H9 (cell line): ENCODE results near the gene LINS1. TPM values are rescaled to one million over a fixed set of nuclear protein-coding genes. Genes with fewer than 3 reads are reported as not detected.

ENCODE experiments used
- DNase-seq: peaks from one replicate; pipeline ENCODE4 v3.0.0-alpha.2; 2017
- H2AFZ ChIP-seq: one replicate; pipeline ENCODE4 v1.6.1; 2013; ENCODE audit warnings: mild to moderate bottlenecking, low read length, control low read depth, moderate library complexity
- H2AK5ac ChIP-seq: 2 replicates; pipeline ENCODE4 v1.6.1; 2013; ENCODE audit warnings: low read length, control low read depth, mixed read lengths; ENCODE audit not compliant: insufficient read length
- H2BK120ac ChIP-seq: one replicate; pipeline ENCODE4 v1.6.1; 2013; ENCODE audit warnings: low read depth, mild to moderate bottlenecking, low read length, control low read depth, inconsistent platforms; ENCODE audit not compliant: poor library complexity, severe bottlenecking
- H2BK12ac ChIP-seq: 2 replicates; pipeline ENCODE4 v1.6.1; 2013; ENCODE audit warnings: low read length, control low read depth, mixed read lengths, low read depth; ENCODE audit not compliant: insufficient read length
- H2BK15ac ChIP-seq: 2 replicates; pipeline ENCODE4 v1.6.1; 2013; ENCODE audit warnings: low read depth, low read length, control low read depth
- H2BK20ac ChIP-seq: one replicate; pipeline ENCODE4 v1.6.1; 2013; ENCODE audit warnings: low read depth, mild to moderate bottlenecking, low read length, control low read depth, inconsistent platforms; ENCODE audit not compliant: poor library complexity, severe bottlenecking
- H2BK5ac ChIP-seq: 2 replicates; pipeline ENCODE4 v1.6.1; 2013; ENCODE audit warnings: low read length, control low read depth, mixed read lengths; ENCODE audit not compliant: insufficient read length
- H3K14ac ChIP-seq: 2 replicates; pipeline ENCODE4 v1.6.1; 2013; ENCODE audit warnings: low read length, control low read depth; ENCODE audit not compliant: insufficient read depth
- H3K18ac ChIP-seq: 2 replicates; pipeline ENCODE4 v1.6.1; 2013; ENCODE audit warnings: low read depth, mild to moderate bottlenecking, mixed read lengths, low read length, control low read depth; ENCODE audit not compliant: insufficient read length
- H3K23ac ChIP-seq: 2 replicates; pipeline ENCODE4 v1.6.1; 2013; ENCODE audit warnings: low read length, control low read depth, mixed read lengths, low read depth; ENCODE audit not compliant: insufficient read length
- H3K23me2 ChIP-seq: 2 replicates; pipeline ENCODE4 v1.6.1; 2013; ENCODE audit warnings: low read depth, mild to moderate bottlenecking, mixed read lengths, low read length, control low read depth; ENCODE audit not compliant: insufficient read length, poor library complexity, severe bottlenecking
- H3K27ac ChIP-seq: 2 replicates; pipeline ENCODE4 v1.5.1; 2013; ENCODE audit warnings: low read length, control low read depth, mixed read lengths, low read depth; ENCODE audit not compliant: insufficient read length
- H3K27me3 ChIP-seq: 2 replicates; pipeline ENCODE4 v1.6.1; 2013; ENCODE audit warnings: low read length, control low read depth, inconsistent platforms; ENCODE audit not compliant: insufficient read depth
- H3K4ac ChIP-seq: 2 replicates; pipeline ENCODE4 v1.6.1; 2013; ENCODE audit warnings: low read depth, mild to moderate bottlenecking, control low read depth, inconsistent platforms, low read length, moderate library complexity
- H3K4me1 ChIP-seq: 2 replicates; pipeline ENCODE4 v1.6.1; 2013; ENCODE audit warnings: low read length, control low read depth, inconsistent platforms; ENCODE audit not compliant: insufficient read depth
- H3K4me2 ChIP-seq: 2 replicates; pipeline ENCODE4 v1.6.1; 2013; ENCODE audit warnings: low read length, control low read depth, mixed read lengths; ENCODE audit not compliant: insufficient read length, insufficient read depth
- H3K56ac ChIP-seq: 2 replicates; pipeline ENCODE4 v1.6.1; 2013; ENCODE audit warnings: low read depth, mild to moderate bottlenecking, mixed read lengths, low read length, control low read depth; ENCODE audit not compliant: insufficient read length
- H3K79me1 ChIP-seq: 2 replicates; pipeline ENCODE4 v1.6.1; 2013; ENCODE audit warnings: low read depth, mild to moderate bottlenecking, moderate library complexity, low read length, control low read depth, inconsistent platforms; ENCODE audit not compliant: insufficient read depth, poor library complexity, severe bottlenecking
- H3K79me2 ChIP-seq: 2 replicates; pipeline ENCODE4 v1.6.1; 2013; ENCODE audit warnings: low read length, control low read depth, inconsistent platforms; ENCODE audit not compliant: insufficient read depth
- H3K9ac ChIP-seq: 2 replicates; pipeline ENCODE4 v1.6.1; 2013; ENCODE audit warnings: low read length, control low read depth, mixed read lengths; ENCODE audit not compliant: insufficient read length; ENCODE audit errors: extremely low read depth
- H3K9me3 ChIP-seq: one replicate; pipeline ENCODE4 v1.6.1; 2013; ENCODE audit warnings: low read depth, low read length, inconsistent platforms; ENCODE audit not compliant: control insufficient read depth
- H3T11ph ChIP-seq: one replicate; pipeline ENCODE4 v1.6.1; 2013; ENCODE audit warnings: mild to moderate bottlenecking, low read length, control low read depth, inconsistent platforms
- H4K20me1 ChIP-seq: one replicate; pipeline ENCODE4 v1.6.1; 2013; ENCODE audit not compliant: control insufficient read depth, insufficient read length, insufficient read depth
- H4K5ac ChIP-seq: 2 replicates; pipeline ENCODE4 v1.6.1; 2013; ENCODE audit warnings: low read depth, mild to moderate bottlenecking, mixed read lengths, low read length, control low read depth; ENCODE audit not compliant: insufficient read length
- H4K8ac ChIP-seq: replicated peaks from 2 replicates; pipeline ENCODE4 v1.6.1; 2013; ENCODE audit warnings: low read length, control low read depth, mixed read lengths, low read depth; ENCODE audit not compliant: insufficient read length
- H4K91ac ChIP-seq: 2 replicates; pipeline ENCODE4 v1.6.1; 2013; ENCODE audit warnings: low read depth, mild to moderate bottlenecking, moderate library complexity, mixed read lengths, low read length, control low read depth; ENCODE audit not compliant: insufficient read length
- H3K27ac Mint-ChIP-seq, 3 experiments: 2 replicates in 2 of 3; 3 replicates in 1 of 3; pipeline ENCODE4 v1.8.0; 2020 to 2021; ENCODE audit warnings: mixed read lengths in 3 of 3, mild to moderate bottlenecking in 1 of 3, moderate library complexity in 1 of 3
- H3K27me3 Mint-ChIP-seq: 2 replicates; pipeline ENCODE4 v1.8.0; 2021; ENCODE audit warnings: low read depth, mild to moderate bottlenecking, moderate library complexity, mixed read lengths
- H3K36me3 Mint-ChIP-seq, 3 experiments: 2 replicates in 2 of 3; 3 replicates in 1 of 3; pipeline ENCODE4 v1.8.0; 2020 to 2021; ENCODE audit warnings: low read depth in 3 of 3, mixed read lengths in 3 of 3; ENCODE audit not compliant: insufficient read depth in 1 of 3
- H3K4me1 Mint-ChIP-seq, 2 experiments: 2 replicates each; pipeline ENCODE4 v1.8.0; 2020; ENCODE audit warnings: mixed read lengths in 2 of 2
- H3K4me3 Mint-ChIP-seq, 2 experiments: 2 replicates in 1 of 2; 3 replicates in 1 of 2; pipeline ENCODE4 v1.8.0; 2020 to 2021; ENCODE audit warnings: mild to moderate bottlenecking in 2 of 2, mixed read lengths in 2 of 2, moderate library complexity in 1 of 2
- H3K9me3 Mint-ChIP-seq, 2 experiments: 2 replicates in 1 of 2; 3 replicates in 1 of 2; pipeline ENCODE4 v1.8.0; 2020; ENCODE audit warnings: mild to moderate bottlenecking in 2 of 2, mixed read lengths in 2 of 2, moderate library complexity in 1 of 2
- WGBS: extraction: QIAGEN DNeasy Blood & Tissue Kit; methylation state at CpG from one replicate; pipeline ENCODE4 v1.1.7; 2013; ENCODE audit warnings: missing lambda C conversion rate, low lambda C conversion rate, mixed read lengths; ENCODE audit not compliant: insufficient read length; ENCODE audit errors: extremely low coverage; 5-methylcytosine and 5-hydroxymethylcytosine counted together
- total RNA-seq: library from RNA; stranded (reverse); gene quantifications from 2 replicates; pipeline ENCODE4 v1.2.1, GENCODE V29; 2021
- TF ChIP-seq, protein P1 (sequence below): fragments of 200-600 bp; sonication (generic); conservative IDR thresholded peaks from 3 replicates; pipeline ENCODE4 v1.8.0; 2021; ENCODE audit warnings: antibody characterized with exemption, mild to moderate bottlenecking

Gene LINS1
- total RNA-seq, 1 experiment from 2014 or later: 8.8 TPM

DNA sequence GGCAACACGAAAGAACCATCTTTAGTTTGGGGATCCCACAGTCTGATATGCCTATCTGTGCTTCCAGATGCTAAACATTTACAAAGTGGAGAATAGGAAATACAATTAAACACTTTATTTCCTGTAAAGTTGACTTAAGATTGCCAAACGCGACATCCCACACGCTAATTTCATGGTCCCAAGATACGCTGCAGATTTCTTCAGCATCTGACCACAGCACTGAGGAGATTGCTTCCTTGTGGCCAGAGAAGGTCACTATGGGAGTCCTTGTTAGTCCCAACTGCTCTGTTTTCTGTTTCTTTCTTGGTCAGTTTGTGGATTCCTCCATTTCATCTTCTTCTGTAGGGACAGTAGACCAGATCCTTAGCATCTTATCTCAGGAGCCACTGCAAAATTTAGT, 43.7 kb upstream of the LINS1 start:
- Mint-ChIP-seq H3K4me3 (no peak overlapping the region), H3K9me3 (no peaks in the 10 kb centered on the region), H3K27me3 (no peaks in the 10 kb centered on the region), H3K27ac (no peak overlapping the region), H3K4me1 (peaks cover 6 to 9% of the 10 kb centered on the region in 2 experiments), H3K36me3 (no peaks in the 10 kb centered on the region)
- Histone ChIP-seq H3K18ac (no peak overlapping the region), H3K27ac (no peak overlapping the region), H3K4me2 (no peak overlapping the region), H3T11ph (no peak overlapping the region), H2BK15ac (no peak overlapping the region), H2BK5ac (no peak overlapping the region), H2BK12ac (no peak overlapping the region), H2AK5ac (no peak overlapping the region), H3K4ac (no peak overlapping the region), H3K9me3 (no peaks in the 10 kb centered on the region), H3K79me1 (peaks cover 3% of the 10 kb centered on the region), H3K56ac (no peak overlapping the region), H2AFZ (no peak overlapping the region), H3K9ac (no peak overlapping the region), H4K5ac (no peak overlapping the region), H3K27me3 (no peaks in the 10 kb centered on the region; the same call in 1 of the 2 replicates), H3K4me1 (no peaks in the 10 kb centered on the region), H2BK20ac (no peak overlapping the region), H3K14ac (no peak overlapping the region), H3K23ac (no peak overlapping the region), H3K23me2 (no peaks in the 10 kb centered on the region), H4K91ac (no peak overlapping the region), H4K20me1 (no peaks in the 10 kb centered on the region), H2BK120ac (no peak overlapping the region), H3K79me2 (no peaks in the 10 kb centered on the region), H4K8ac (no peak overlapping the region)
- TF ChIP-seq, protein P1, sequence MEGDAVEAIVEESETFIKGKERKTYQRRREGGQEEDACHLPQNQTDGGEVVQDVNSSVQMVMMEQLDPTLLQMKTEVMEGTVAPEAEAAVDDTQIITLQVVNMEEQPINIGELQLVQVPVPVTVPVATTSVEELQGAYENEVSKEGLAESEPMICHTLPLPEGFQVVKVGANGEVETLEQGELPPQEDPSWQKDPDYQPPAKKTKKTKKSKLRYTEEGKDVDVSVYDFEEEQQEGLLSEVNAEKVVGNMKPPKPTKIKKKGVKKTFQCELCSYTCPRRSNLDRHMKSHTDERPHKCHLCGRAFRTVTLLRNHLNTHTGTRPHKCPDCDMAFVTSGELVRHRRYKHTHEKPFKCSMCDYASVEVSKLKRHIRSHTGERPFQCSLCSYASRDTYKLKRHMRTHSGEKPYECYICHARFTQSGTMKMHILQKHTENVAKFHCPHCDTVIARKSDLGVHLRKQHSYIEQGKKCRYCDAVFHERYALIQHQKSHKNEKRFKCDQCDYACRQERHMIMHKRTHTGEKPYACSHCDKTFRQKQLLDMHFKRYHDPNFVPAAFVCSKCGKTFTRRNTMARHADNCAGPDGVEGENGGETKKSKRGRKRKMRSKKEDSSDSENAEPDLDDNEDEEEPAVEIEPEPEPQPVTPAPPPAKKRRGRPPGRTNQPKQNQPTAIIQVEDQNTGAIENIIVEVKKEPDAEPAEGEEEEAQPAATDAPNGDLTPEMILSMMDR: no peak
- DNase-seq: no peak
- WGBS: no CpG with 5 or more reads among the region's 5 CpGs
